Keratinocyte (primary cell): ENCODE results near the gene IL27RA.
A peak's percentile ranks its signal among the peaks of the same experiment; 100 is the strongest.
"Not testable (repeated sequence)": the region's sequence is repeated elsewhere in the genome, so short reads cannot be mapped to it uniquely, and the experiment has no call there.

Experiments used
- CTCF ChIP-seq, 3 experiments: IDR thresholded peaks in 1 of 3; conservative IDR thresholded peaks in 1 of 3; optimal IDR thresholded peaks in 1 of 3; 2 replicates in 2 of 3; 3 replicates in 1 of 3; pipeline versions ENCODE3 to v1.5.1; 2011; ENCODE audit warnings: low read length in 3 of 3, mild to moderate bottlenecking in 3 of 3, moderate library complexity in 2 of 3, control low read depth in 1 of 3, inconsistent platforms in 1 of 3; ENCODE audit not compliant: insufficient read depth in 2 of 3; ENCODE audit errors: extremely low read depth in 1 of 3
- EZH2 ChIP-seq: IDR thresholded peaks from one replicate; pipeline ENCODE4 v1.6.1; 2012; ENCODE audit warnings: inconsistent platforms, mild to moderate bottlenecking, low read length, moderate library complexity

GRCh38 chr19:14042659-14043608 is 11.4 kb downstream of the IL27RA start:
- TF ChIP-seq EZH2, result not testable (repeated sequence)
- peak; percentile 57 to 63 (median 60) for TF ChIP-seq CTCF (optimal IDR thresholded peaks at IDR 0.05 in 1 of 3, IDR thresholded peaks at IDR 0.05 in 1 of 3, conservative IDR thresholded peaks at IDR 0.05 in 1 of 3; ENCODE audit: extremely low read depth in 1 of 3, insufficient read depth in 2 of 3, low read length in 3 of 3)
